Eye (tissue), 1 donor: ENCODE data around the gene EVC.
"Not testable (repeated sequence)": the region's sequence is repeated elsewhere in the genome, so short reads cannot be mapped to it uniquely, and the experiment has no call there.

Experiments
- DNase-seq: peaks from one replicate; pipeline ENCODE4 v3.0.0-alpha.2; 2015

The EVC gene

GRCh38 chr4:5854929-5855328, 143.9 kb downstream of the EVC start:
- DNase-seq: no peak

DNA sequence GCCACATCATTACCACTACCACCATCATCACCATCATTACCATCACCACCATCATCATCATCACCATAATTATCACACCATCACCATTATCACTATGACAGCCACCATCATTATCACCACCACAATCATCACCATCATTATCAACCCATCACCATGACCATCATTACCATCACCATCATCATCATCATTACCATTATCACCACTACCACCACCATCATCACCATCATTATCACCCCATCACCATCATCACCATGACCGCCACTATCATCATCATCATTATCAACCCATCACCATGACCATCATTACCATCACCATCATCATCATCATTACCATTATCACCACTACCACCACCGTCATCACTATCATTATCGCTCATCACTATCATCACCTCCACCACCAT, 145.4 kb downstream of the EVC start:
- not testable (repeated sequence) for DNase-seq

- no peak for DNase-seq
Observed at GRCh38 chr4:5857199-5857598, 146.2 kb downstream of the EVC start.

GRCh38 chr4:5858020-5858769, 147.2 kb downstream of the EVC start:
- peak; percentile 82 for DNase-seq

DNA sequence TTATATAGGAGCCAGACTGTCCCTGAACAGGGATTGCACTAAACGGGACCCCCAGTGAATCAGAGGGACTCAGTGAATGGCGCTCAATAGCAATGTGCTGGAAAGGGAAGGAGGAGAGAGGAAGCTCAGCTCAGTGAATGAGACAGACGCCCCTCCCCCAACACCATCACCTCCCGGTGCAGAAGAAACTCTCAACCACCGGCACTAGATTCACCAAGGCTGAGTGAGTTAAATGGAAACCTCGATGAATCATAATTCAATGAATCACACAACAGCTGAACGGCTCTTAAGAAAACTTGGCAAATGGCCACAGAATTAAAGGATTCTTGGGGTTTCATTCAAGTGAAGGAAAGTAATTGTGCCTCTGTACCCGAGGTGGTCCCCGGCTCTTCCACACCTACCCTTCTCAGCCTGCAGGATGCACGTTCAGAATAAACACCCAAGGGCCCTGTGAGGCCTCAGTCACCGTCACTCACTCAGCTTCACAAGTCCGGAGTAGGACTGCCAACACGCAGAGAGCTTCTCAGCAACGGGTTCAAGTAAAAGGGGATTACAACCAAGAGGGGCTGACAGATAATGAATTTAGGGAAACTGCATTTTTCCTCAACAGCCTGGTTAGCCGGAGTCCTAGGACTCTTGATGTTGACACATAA, 152.6 kb downstream of the EVC start:
- DNase-seq: peak; percentile 20
